Fibroblast of skin of abdomen (primary cell): ENCODE measurements around the gene RASAL3. TPM values are rescaled to one million over a fixed set of nuclear protein-coding genes. Genes with fewer than 3 reads are reported as not detected.
"Not testable (repeated sequence)": the region's sequence is repeated elsewhere in the genome, so short reads cannot be mapped to it uniquely, and the experiment has no call there.

ENCODE experiments used
- DNase-seq: peaks from one replicate; pipeline ENCODE4 v3.0.0-alpha.2; 2013
- polyA plus RNA-seq, 2 experiments: library from polyadenylated mRNA; unstranded; fragments of 120-200 nt; gene quantifications; one replicate each; pipeline ENCODE4 v1.2.1, GENCODE V29; 2013; ENCODE audit not compliant: insufficient read length in 2 of 2

Gene RASAL3
- not detected for polyA plus RNA-seq (2013, experiment 1 of 2; ENCODE audit: insufficient read length)
- not detected for polyA plus RNA-seq (2013, experiment 2 of 2; ENCODE audit: insufficient read length)

DNA sequence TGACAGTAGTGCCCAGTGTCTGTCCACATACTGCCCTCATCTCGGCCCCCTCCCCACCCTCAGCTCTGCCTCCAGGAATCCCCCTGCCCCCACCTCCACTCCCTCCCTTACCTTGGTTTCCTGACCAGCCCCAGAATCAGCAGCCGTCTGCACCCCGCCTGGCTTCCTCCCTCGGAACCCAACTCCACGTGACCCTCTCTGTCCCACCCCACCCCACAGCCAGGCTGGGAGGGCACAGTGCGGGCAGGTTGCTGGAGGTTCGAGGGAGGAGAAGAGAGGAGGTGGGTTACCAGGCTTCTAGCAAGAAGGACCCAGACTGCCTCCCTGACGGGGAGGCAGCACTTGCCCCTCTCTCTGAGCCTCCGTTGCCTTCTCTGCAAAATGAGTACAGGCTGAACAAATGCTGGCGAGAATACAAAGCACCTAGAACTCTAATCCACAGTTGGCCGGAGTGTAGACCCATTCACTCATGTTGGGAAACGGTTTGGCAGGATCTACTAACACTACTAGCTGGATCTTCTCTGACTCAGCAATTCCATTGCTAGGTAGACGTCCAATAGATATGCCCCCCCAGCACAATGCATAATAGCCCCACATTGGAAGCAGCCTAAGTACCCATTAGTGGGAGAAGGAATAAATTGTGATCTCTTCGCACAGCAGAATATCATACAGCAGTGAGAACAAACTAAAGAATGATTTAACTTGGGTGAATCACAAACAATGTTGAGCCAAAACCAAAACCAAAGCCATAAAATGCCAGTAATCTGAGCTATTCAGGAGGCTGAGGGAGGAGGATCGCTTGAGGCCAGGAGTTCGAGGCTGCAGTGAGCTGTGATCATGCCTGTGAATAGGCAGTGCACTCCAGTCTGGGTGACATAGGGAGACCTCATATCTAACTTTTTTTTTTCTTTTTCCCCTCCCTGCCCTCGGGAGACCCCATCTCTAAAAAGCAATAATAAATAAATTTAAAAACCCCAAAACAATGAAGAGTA lies at the start of gene RASAL3:
Gene RASAL3 (minus strand): TSS at position 151 of the 992 bp plus-strand sequence. CDS start 186 bp downstream, outside the sequence.
- no peak for DNase-seq

DNA sequence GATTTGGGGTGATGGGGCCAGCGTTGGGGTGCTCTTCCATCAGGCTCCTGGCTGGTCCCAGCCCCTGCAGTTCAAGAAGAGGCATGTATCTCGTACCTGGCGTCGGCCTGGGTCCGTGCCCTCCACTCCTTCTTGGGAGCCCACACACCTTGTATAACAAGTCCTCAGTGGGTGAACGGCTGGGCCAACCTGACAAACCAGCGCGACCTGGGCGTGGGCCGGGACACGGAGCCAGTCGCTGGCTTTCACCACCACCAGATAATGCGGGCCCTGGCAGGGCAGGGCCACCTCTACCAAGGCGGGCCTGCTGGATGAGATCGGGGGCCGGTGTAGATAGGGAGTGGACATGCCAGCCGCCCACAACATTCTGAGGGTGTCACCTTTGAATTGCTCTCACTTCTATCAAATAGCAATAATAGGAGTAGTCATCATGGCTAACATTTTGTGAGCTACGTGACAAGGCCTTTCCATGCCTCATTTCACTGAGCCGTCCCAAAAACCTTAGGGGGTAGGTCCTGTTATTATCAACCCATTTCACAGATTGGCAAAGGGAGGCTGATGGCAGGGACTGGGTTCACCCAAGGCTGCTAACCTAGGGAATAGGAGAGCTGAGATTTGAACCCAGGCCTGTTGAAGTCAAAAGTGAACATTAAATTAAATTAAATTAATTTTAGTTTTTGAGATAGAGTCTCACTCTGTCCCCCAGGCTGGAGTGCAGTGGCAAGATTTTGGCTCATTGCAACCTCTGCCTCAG lies 47.5 kb upstream of the RASAL3 start:
- no peak for DNase-seq

- no peak for DNase-seq
Measured at GRCh38 chr19:15508035-15508710, 43.8 kb upstream of the RASAL3 start, which contains the start of gene CYP4F22. CYP4F22 (plus strand) TSS chr19:15508525; CDS start chr19:15525337, 16,812 bp downstream.

- no peak for DNase-seq
Measured at GRCh38 chr19:15507068-15508034, 43.0 kb upstream of the RASAL3 start.

- no peak for DNase-seq
Measured at GRCh38 chr19:15506074-15506571, 41.8 kb upstream of the RASAL3 start.

GRCh38 chr19:15502264-15502663 lies 37.9 kb upstream of the RASAL3 start:
- no peak for DNase-seq

DNA sequence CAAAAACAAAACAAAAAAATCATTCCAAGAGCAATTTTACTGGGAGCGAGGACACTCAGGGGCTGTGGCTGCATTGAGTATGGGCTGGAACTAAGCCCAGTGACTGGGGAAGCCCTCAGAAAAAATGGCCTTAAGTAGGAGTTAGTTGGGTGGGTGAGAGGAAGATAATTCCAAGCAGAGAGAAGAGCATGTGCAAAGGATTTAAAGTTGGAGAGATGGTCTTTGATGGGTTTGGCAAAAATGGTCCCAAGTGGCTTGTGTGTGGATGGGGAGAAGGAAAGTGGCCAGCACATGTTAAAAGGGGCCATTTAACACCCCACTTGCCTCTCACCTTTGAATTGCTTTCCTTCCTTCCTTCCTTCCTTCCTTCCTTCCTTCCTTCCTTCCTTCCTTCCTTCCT lies 37.3 kb upstream of the RASAL3 start:
- DNase-seq = no peak

GRCh38 chr19:15498910-15499309 lies 34.6 kb upstream of the RASAL3 start:
- DNase-seq = no peak

- DNase-seq = no peak
Measured at GRCh38 chr19:15498156-15498858, 34.0 kb upstream of the RASAL3 start.

GRCh38 chr19:15495151-15495550 lies 30.8 kb upstream of the RASAL3 start:
- DNase-seq = no peak

DNA sequence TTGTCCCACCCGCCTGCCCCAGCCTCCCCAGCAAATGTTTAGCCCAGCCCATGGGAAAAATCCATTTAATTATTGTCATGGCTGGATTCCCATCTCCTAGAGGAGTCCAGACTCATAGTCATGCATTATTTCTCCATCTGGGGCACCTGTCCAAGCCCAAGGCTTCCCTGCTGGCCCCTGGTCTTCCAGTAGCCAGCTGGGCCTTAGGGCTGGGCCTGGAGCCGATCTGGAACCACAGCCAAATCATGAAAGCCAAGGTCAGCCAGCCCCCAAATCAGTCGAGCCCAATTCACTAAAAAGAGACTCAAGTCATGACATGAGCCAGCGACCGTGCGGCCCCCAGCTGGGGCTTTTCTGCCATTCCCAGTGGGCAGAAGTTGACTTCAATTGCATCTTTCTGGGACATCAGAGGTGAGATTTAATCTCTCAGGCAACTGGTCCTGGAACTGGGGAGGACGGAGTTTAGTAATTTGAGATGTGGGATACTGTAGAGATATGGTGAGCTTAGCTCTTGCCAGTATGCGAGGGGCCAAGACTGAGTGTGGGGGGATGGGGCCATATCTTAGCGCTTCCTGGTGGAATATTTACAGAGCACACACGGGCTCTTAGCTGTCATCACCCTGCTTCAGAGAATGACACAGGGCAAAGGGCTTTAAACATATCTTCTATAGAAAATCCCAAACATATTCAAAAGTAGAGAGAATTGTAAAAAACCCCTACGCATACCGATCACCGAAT lies 24.3 kb upstream of the RASAL3 start:
- DNase-seq = no peak

GRCh38 chr19:15487038-15487437 lies 22.7 kb upstream of the RASAL3 start:
- no peak for DNase-seq

- not testable (repeated sequence) for DNase-seq
Measured at GRCh38 chr19:15485768-15486167, 21.4 kb upstream of the RASAL3 start.

DNA sequence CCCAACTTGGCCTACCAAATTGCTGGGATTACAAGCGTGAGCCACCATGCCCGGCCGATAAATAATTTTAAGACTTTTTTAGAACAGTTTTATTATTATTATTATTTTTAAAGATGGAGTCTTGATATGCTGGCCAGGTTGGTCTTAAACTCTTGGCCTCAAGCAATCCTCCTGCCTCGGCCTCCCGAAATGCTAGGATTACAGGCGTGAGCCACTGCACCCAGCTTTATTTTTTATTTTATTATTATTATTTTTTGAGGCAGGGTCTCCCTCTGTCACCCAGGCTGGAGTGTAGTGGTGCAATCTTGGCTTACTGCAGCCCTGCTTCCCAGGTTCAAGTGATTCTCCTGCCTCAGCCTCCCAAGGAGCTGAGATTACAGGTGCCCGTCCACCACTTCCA lies 16.7 kb upstream of the RASAL3 start:
- not testable (repeated sequence) for DNase-seq

DNA sequence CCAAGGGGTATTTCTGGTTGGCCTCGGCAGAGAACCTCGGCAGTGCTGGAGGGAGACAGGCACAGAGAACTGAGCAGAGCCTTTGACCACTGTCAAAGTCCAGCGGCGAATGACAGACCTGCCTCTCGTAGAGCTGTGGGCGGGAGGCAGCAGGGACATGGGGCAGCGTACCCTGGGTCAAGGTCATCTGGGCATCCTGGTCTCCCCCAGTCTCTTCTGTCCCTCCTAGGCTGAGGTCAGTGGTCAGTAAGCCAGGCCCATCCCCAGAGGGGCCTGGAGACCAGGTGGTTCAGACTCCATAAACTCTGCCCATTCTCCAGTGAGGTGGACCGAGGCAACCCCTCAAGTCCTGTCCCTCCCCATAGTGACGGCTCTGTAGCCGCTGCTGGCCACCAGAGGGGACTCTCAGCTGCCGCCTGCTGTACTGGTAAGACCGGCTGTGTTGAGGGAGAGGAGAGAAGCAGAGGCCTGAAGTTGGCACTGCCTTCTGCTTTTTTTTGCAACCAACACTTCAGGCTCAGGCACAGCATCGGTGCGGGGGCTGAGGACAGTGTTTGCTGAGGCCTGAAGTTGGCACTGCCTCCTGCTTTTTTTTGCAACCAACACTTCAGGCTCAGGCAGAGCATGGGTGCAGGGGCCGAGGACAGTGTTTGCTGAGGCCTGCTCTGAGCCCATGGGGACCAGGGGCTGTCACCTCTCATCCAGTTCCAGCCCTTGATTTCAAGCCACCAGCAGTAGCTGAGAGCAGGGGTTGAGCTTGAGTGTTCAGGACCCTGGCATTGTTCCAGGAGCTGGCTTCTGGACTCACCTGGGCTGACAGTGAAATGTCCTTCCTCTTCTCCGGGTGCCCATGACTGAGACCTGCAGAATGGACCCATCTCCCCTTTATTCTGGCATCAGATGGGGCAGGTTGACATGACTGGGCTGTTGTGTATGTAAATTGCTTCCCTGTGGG lies 15.3 kb upstream of the RASAL3 start, which contains the start of gene PGLYRP2:
Gene PGLYRP2 (minus strand): TSS at position 111 of the 955 bp plus-strand sequence. CDS start 130 bp downstream, outside the sequence.
- no peak for DNase-seq

GRCh38 chr19:15476325-15476724 lies 12.0 kb upstream of the RASAL3 start:
- no peak for DNase-seq

DNA sequence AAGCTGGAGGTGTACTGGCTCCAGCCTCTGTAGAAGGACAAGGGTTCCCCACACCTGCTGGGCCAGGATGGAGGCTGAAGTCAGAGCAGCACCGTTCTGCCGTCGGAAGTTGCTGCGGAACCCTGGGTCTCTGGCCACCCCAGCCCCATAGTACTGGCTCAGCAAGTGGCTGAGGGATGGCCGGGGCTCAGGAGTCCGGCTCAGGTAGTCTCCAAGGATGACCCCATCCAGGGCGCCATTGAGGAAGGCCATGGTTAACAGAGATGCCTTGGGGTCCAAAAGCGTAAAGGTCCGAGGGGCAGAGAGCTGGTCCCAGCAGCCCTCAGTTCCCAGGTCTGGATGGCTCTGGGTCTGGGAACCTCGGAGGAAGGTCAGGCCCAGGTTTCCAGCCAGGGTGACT lies 11.3 kb upstream of the RASAL3 start:
- DNase-seq = no peak

DNA sequence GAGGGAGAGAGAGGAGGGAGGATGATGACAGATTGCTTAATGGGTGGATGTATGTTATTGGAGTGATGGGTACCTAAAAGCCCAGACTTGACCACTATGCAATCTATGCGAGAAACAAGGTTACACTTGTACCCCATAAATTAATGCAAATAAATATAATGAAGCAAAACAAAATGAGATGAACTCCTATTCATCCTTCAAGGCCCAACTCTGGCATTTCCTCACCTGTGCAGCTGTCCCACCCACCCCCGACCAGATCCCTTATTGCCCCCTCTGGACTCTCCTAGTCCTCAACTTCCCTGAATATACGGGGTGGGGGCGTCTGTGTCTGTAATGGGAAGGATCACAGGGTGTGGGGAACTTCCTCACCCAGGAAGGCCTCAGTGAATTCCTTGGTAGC lies 10.8 kb upstream of the RASAL3 start:
- DNase-seq = no peak
